K562 (cell line): ENCODE results near the gene GYS1. TPM values are rescaled to one million over a fixed set of nuclear protein-coding genes. Genes with fewer than 3 reads are reported as not detected.
A peak's percentile ranks its signal among the peaks of the same experiment; 100 is the strongest.

Experiments
- ATAC-seq: fragments of 200-7000 bp; cut with Tn5 transposase; 3 replicates; pipeline ENCODE4 v1.9.1; 2020; ENCODE audit warnings: moderate library complexity
- BruUV-seq: library from RNA; stranded (reverse); fragments of 400-500 nt; replicated peaks from 2 replicates; lab custom pipeline; 2021; lab: Mats Ljungman, UMichigan
- CTCF ChIA-PET: fragments of 300-600 bp; formaldehyde crosslinking; extraction: SDS; loops from one replicate; lab custom pipeline; 2021; ENCODE audit warnings: low intra/inter-chr PET ratio; lab: Yijun Ruan, JAX
- POLR2A ChIA-PET: fragments of 300-600, 350-650 bp; sonication (Branson Sonifier 250); formaldehyde crosslinking; extraction: SDS; loops from one replicate; lab custom pipeline; 2021; ENCODE audit warnings: antibody characterized with exemption, inconsistent platforms; lab: Yijun Ruan, JAX
- DNase-seq, 4 experiments: peaks; one replicate each; pipeline versions ENCODE4 v3.0.0 to v3.0.0-alpha.2; 2011 to 2018; ENCODE audit warnings: low spot score in 3 of 4, mixed read lengths in 3 of 4; ENCODE audit errors: extremely low read depth in 1 of 4
- FAIRE-seq: peaks from 2 replicates; lab custom pipeline; 2011; peaks lifted over from hg19 to GRCh38; lab: Jason Lieb, UNC
- H2AFZ ChIP-seq: 2 replicates; pipeline ENCODE4 v1.6.0; 2011; ENCODE audit warnings: low read depth, low read length, control low read depth, inconsistent platforms
- H3K27ac ChIP-seq: fragments of 200-600 bp; 3 replicates; pipeline ENCODE4 v1.8.0; 2011; ENCODE audit warnings: low read depth, mild to moderate bottlenecking, control low read depth, inconsistent platforms, low read length, moderate library complexity, mixed read lengths; ENCODE audit errors: extremely low read depth
- H3K27me3 ChIP-seq, 2 experiments: fragments of 300-600 bp in 1 of 2; 2 replicates in 1 of 2; 3 replicates in 1 of 2; pipeline versions ENCODE4 v1.6.0 to v1.8.0; 2011; ENCODE audit warnings: inconsistent platforms in 2 of 2, low read length in 2 of 2, mild to moderate bottlenecking in 1 of 2, mixed read lengths in 1 of 2, moderate library complexity in 1 of 2; ENCODE audit not compliant: control insufficient read depth in 2 of 2, insufficient read depth in 2 of 2
- H3K36me3 ChIP-seq: fragments of 300-600 bp; 3 replicates; pipeline ENCODE4 v1.8.0; 2011; ENCODE audit warnings: mild to moderate bottlenecking, low read length, inconsistent platforms; ENCODE audit not compliant: control insufficient read depth, insufficient read depth
- H3K4me1 ChIP-seq, 2 experiments: fragments of 200-600 bp in 1 of 2; replicated peaks in 1 of 2; 2 replicates in 1 of 2; 3 replicates in 1 of 2; pipeline versions ENCODE4 v1.5.1 to v1.8.0; 2011; ENCODE audit warnings: inconsistent platforms in 2 of 2, low read length in 2 of 2, mild to moderate bottlenecking in 1 of 2, mixed read lengths in 1 of 2, moderate library complexity in 1 of 2; ENCODE audit not compliant: control insufficient read depth in 2 of 2, insufficient read depth in 2 of 2
- H3K4me2 ChIP-seq: 2 replicates; pipeline ENCODE4 v1.6.1; 2011; ENCODE audit warnings: low read length, control low read depth, inconsistent platforms, mixed read lengths; ENCODE audit not compliant: insufficient read depth
- H3K4me3 ChIP-seq: fragments of 200-600 bp; sonication (generic), shearing (Covaris generic); 2 replicates; pipeline ENCODE4 v1.5.1; 2016; ENCODE audit warnings: control low read depth, inconsistent platforms
- H3K79me2 ChIP-seq: fragments of 200-600 bp; 3 replicates; pipeline ENCODE4 v1.8.0; 2011; ENCODE audit warnings: low read length, inconsistent platforms; ENCODE audit not compliant: control insufficient read depth, insufficient read depth
- H3K9ac ChIP-seq, 2 experiments: 2 replicates each; pipeline versions ENCODE4 v1.6.0 to v1.6.1; 2011; ENCODE audit warnings: low read depth in 2 of 2, low read length in 2 of 2, control low read depth in 1 of 2, inconsistent platforms in 1 of 2, mild to moderate bottlenecking in 1 of 2, mixed read lengths in 1 of 2; ENCODE audit not compliant: insufficient read depth in 1 of 2
- H3K9me1 ChIP-seq: one replicate; pipeline ENCODE4 v1.6.0; 2011; ENCODE audit warnings: inconsistent platforms, mild to moderate bottlenecking, low read length, moderate library complexity; ENCODE audit not compliant: control insufficient read depth, insufficient read depth
- H3K9me3 ChIP-seq: replicated peaks from 2 replicates; pipeline ENCODE4 v1.5.1; 2011; ENCODE audit warnings: low read depth, low read length, inconsistent platforms; ENCODE audit not compliant: control insufficient read depth, insufficient read depth
- H4K20me1 ChIP-seq: replicated peaks from 2 replicates; pipeline ENCODE4 v1.6.1; 2011; ENCODE audit warnings: low read length, inconsistent platforms, mixed read lengths; ENCODE audit not compliant: control insufficient read depth, insufficient read depth
- ARNT ChIP-seq, 2 experiments: fragments of 450-650 bp; IDR thresholded peaks; 2 replicates each; pipeline ENCODE4 v1.6.1; 2016; ENCODE audit warnings: mild to moderate bottlenecking in 1 of 2
- CHAMP1 ChIP-seq: fragments of 450-650 bp; IDR thresholded peaks from 2 replicates; pipeline ENCODE4 v1.6.1; 2016; ENCODE audit warnings: mild to moderate bottlenecking
- FOXK2 ChIP-seq, 2 experiments: fragments of 450-650 bp; IDR thresholded peaks in 1 of 2; conservative IDR thresholded peaks in 1 of 2; 2 replicates each; pipeline ENCODE4 v1.6.1; 2016; ENCODE audit warnings: low read depth in 2 of 2, mild to moderate bottlenecking in 1 of 2
- GATAD2A ChIP-seq: fragments of 450-650 bp; IDR thresholded peaks from 2 replicates; pipeline ENCODE4 v1.6.1; 2017
- GTF2E2 ChIP-seq: fragments of 200-800 bp; sonication (Bioruptor generic); IDR thresholded peaks from 2 replicates; pipeline ENCODE4 v1.6.1; 2016; ENCODE audit warnings: missing genetic modification characterization, missing compliant biosample characterization
- MYNN ChIP-seq, 2 experiments: sonication (generic); formaldehyde crosslinking in 1 of 2; IDR thresholded peaks; 2 replicates each; pipeline versions ENCODE4 v1.5.0 to v1.6.1; 2016 to 2020; ENCODE audit warnings: antibody characterized with exemption in 1 of 2, missing genetic modification reagents in 1 of 2
- RAD21 ChIP-seq, 2 experiments: fragments of 250-450 bp in 1 of 2; fragments of 450-650 bp in 1 of 2; sonication (Bioruptor Pico) in 1 of 2; formaldehyde crosslinking in 1 of 2; IDR thresholded peaks in 1 of 2; conservative IDR thresholded peaks in 1 of 2; 2 replicates each; pipeline versions ENCODE4 v1.4.0 to v1.8.0; 2020 to 2022; ENCODE audit warnings: mild to moderate bottlenecking in 2 of 2, moderate library complexity in 1 of 2
- RBFOX2 ChIP-seq: fragments of 200-400 bp; formaldehyde crosslinking; IDR thresholded peaks from 2 replicates; pipeline ENCODE4 v1.6.1; 2017; ENCODE audit warnings: low read depth, mild to moderate bottlenecking, low read length, moderate library complexity
- ZBTB33 ChIP-seq: sonication (generic); formaldehyde crosslinking; IDR thresholded peaks from 2 replicates; pipeline ENCODE4 v1.8.1; 2023; ENCODE audit warnings: mild to moderate bottlenecking, missing genetic modification reagents
- ZNF384 ChIP-seq: IDR thresholded peaks from 2 replicates; pipeline ENCODE4 v1.6.1; 2012; ENCODE audit warnings: low read depth, low read length, improper control_type of control experiment
- WGBS: fragments of 100-300 bp; shearing (Covaris generic); methylation state at CpG from one replicate; pipeline ENCODE4 v1.1.6; 2016; ENCODE audit warnings: low coverage, mixed read lengths; ENCODE audit not compliant: insufficient coverage; ENCODE audit errors: missing lambda C conversion rate; 5-methylcytosine and 5-hydroxymethylcytosine counted together
- in situ Hi-C: fragments of 300-500 bp; cut with MboI; formaldehyde crosslinking; loops from 4 replicates; pipeline ENCODE4 v1.15.0; 2018; ENCODE audit warnings: inconsistent platforms, mixed read lengths
- intact Hi-C: fragments of 100-400 bp; cut with micrococcal nuclease; formaldehyde crosslinking; loops from 2 replicates; pipeline ENCODE4 v1.14.2; 2022
- polyA plus RNA-seq, 8 experiments: library from polyadenylated mRNA; depleted of rRNA in 4 of 8; stranded (reverse) in 5 of 8; unstranded in 3 of 8; fragments of >200 nt; fragmentation: Nextera tagmentation in 2 of 8; fragmentation: Illumina TruSeq in 1 of 8; extraction: Ambion mirVana in 2 of 8; extraction: Trizol in 1 of 8; gene quantifications; 2 replicates each; pipeline versions ENCODE4 v1.2.1 to v1.2.3, GENCODE V29; 2011 to 2014; ENCODE audit warnings: inconsistent platforms in 1 of 8, missing spikeins in 1 of 8
- total RNA-seq, 7 experiments: library from RNA; depleted of rRNA in 6 of 7; stranded (reverse); fragments of >200 nt in 6 of 7; fragmentation: Illumina TruSeq in 2 of 7; extraction: Trizol in 2 of 7; gene quantifications; 2 replicates each; pipeline versions ENCODE4 v1.2.1 to v1.2.3, GENCODE V29; 2011 to 2021; ENCODE audit warnings: low replicate concordance in 1 of 7

The GYS1 gene
- total and polyA plus RNA-seq, 9 of the 15 experiments (the other 6 are each of a cell fraction or from before 2014, with no cell fraction given) = 1.9 to 31.1 (median 15.2) TPM

- Histone ChIP-seq H3K4me3 (no peak overlapping the region), H3K27me3 (no peaks in the 10 kb centered on the region), H3K79me2 (no peaks in the 10 kb centered on the region; the same call in 2 of the 3 replicates), H3K27ac (no peak overlapping the region), H3K9me1 (no peaks in the 10 kb centered on the region), H3K9ac (no peak overlapping the region), H4K20me1 (no peaks in the 10 kb centered on the region), H3K4me2 (no peak overlapping the region), H3K4me1 (peaks cover 14 to 38% of the 10 kb centered on the region in 2 experiments; a peak in 4 of 5 replicates), H3K36me3 (no peaks in the 10 kb centered on the region), H2AFZ (no peak overlapping the region), H3K9me3 (no peaks in the 10 kb centered on the region)
- in situ Hi-C loops = no loop called here
- intact Hi-C loops = loop anchor here (5.0 kb wide), 1 partner anchor 32 kb away; the partner anchor contains the start of gene FTL
- peak in 1 of 4 experiments; percentile 9 for DNase-seq
- FAIRE-seq = no peak
- no TSS peak for BruUV-seq
- ChIA-PET CTCF (no interaction called here), POLR2A (interaction anchor here (0.9 to 1.6 kb wide), 3 partner anchors 10 to 439 kb away, joined by 3 to 4 read pairs (median 3); no protein-coding TSS in a partner anchor)
- WGBS = 75% methylated on average over 15 of the region's 19 CpGs
- ATAC-seq = no peak
- peak; percentile 97 for TF ChIP-seq ZBTB33
- no peak for TF ChIP-seq GATAD2A
- TF ChIP-seq MYNN (IDR thresholded peaks at IDR 0.05) = no peak
- TF ChIP-seq MYNN (CRISPR knock-in tag; IDR thresholded peaks at IDR 0.05) = no peak
- TF ChIP-seq RAD21 (CRISPR knock-in tag; conservative IDR thresholded peaks at IDR 0.05 in 1 of 2, IDR thresholded peaks at IDR 0.05 in 1 of 2) = peak; percentile 8 to 45; a peak in 2 of 4 replicates
- no peak for TF ChIP-seq CHAMP1
- TF ChIP-seq GTF2E2 (tag) = no peak
- no peak for TF ChIP-seq FOXK2 (conservative IDR thresholded peaks at IDR 0.05 in 1 of 2, IDR thresholded peaks at IDR 0.05 in 1 of 2; ENCODE audit: low read depth in 2 of 2)
- TF ChIP-seq ARNT (IDR thresholded peaks at IDR 0.05) = no peak
- TF ChIP-seq ZNF384 = no peak
- 0 out of 2 replicates have a peak, but pooled peaks have one; percentile 20 for TF ChIP-seq RBFOX2
Observed at GRCh38 chr19:48934837-48935236, 58.3 kb downstream of the GYS1 start.
